ENCODE results near the gene IL2RA. TPM values are rescaled to one million over a fixed set of nuclear protein-coding genes. Genes with fewer than 3 reads are reported as not detected.

The IL2RA gene
- total RNA-seq, 6 donors from 2014 or later, result 0.91 to 8.4 (median 4.0) TPM; not detected in 1

GRCh38 chr10:6012121-6012905 is 49.9 kb downstream of the IL2RA start:
- TF ChIP-seq CTCF (IDR thresholded peaks at IDR 0.05), result no peak
- no peak for TF ChIP-seq POLR2A (IDR thresholded peaks at IDR 0.05)
- TF ChIP-seq POLR2AphosphoS5 (IDR thresholded peaks at IDR 0.05), result no peak
- TF ChIP-seq EP300 (IDR thresholded peaks at IDR 0.05), result no peak
- 79 to 80% methylated on average over 15 of the region's 15 CpGs for WGBS, 2 donors
- Histone ChIP-seq H3K27me3 (no peaks in the 10 kb centered on the region), H3K27ac (no peak overlapping the region), H3K4me3 (no peak overlapping the region), H3K36me3 (no peaks in the 10 kb centered on the region), H3K9me3 (peaks cover 0 to 4% (median 0%) of the 10 kb centered on the region in 4 donors), H3K4me1 (peaks cover 4 to 15% (median 8%) of the 10 kb centered on the region in 4 donors)
- ATAC-seq (ENCODE audit: low FRiP score in 2 of 2) (no peak), DNase-seq (no peak)

DNA sequence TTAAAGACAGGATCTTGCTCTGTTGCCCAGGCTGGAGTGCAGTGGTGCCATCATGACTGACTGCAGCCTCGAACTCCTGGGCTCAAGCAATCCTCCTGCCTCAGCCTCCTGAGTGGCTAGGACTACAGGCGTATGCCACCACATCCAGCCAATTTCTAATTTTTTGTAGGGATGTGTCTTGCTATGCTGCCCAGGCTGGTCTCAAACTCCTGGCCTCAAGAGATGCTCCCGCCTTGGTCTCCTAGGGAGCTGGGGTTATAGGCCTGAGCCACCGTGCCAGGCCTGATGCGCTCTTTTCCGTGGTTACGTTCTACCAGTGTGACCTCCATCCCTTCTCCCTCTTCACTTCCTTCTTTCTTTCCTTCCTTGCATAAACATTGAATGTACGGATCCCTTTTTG is 50.6 kb downstream of the IL2RA start:
- peaks cover 4 to 15% (median 8%) of the 10 kb centered on the region in 4 donors for H3K4me1 ChIP-seq
- no peak overlapping the region for H3K27ac ChIP-seq
- H3K9me3 ChIP-seq, result peaks cover 0 to 8% (median 0%) of the 10 kb centered on the region in 4 donors
- H3K36me3 ChIP-seq, result no peaks in the 10 kb centered on the region
- no peaks in the 10 kb centered on the region for H3K27me3 ChIP-seq
- no peak overlapping the region for H3K4me3 ChIP-seq
- no peak for DNase-seq
- 88 to 90% methylated on average over 8 of the region's 8 CpGs for WGBS, 2 donors
- no peak for ATAC-seq (ENCODE audit: low FRiP score in 2 of 2)
- no peak for TF ChIP-seq EP300 (IDR thresholded peaks at IDR 0.05)
- TF ChIP-seq POLR2AphosphoS5 (IDR thresholded peaks at IDR 0.05), result no peak
- TF ChIP-seq POLR2A (IDR thresholded peaks at IDR 0.05), result no peak
- no peak for TF ChIP-seq CTCF (IDR thresholded peaks at IDR 0.05)

- Histone ChIP-seq H3K27ac (no peak overlapping the region), H3K4me1 (peaks cover 0 to 15% (median 8%) of the 10 kb centered on the region in 4 donors), H3K36me3 (no peaks in the 10 kb centered on the region), H3K9me3 (peaks cover 0 to 8% (median 0%) of the 10 kb centered on the region in 4 donors), H3K4me3 (no peak overlapping the region), H3K27me3 (no peaks in the 10 kb centered on the region)
- ATAC-seq (ENCODE audit: low FRiP score in 2 of 2) (no peak), DNase-seq (no peak)
- 94 to 95% methylated on average over 3 of the region's 3 CpGs for WGBS, 2 donors
- no peak for TF ChIP-seq EP300 (IDR thresholded peaks at IDR 0.05)
- TF ChIP-seq POLR2A (IDR thresholded peaks at IDR 0.05), result no peak
- TF ChIP-seq CTCF (IDR thresholded peaks at IDR 0.05), result no peak
- TF ChIP-seq POLR2AphosphoS5 (IDR thresholded peaks at IDR 0.05), result no peak
These were observed 51.6 kb downstream of the IL2RA start for GRCh38 chr10:6010569-6010968.

GRCh38 chr10:6009961-6010360 is 52.2 kb downstream of the IL2RA start:
- ATAC-seq (ENCODE audit: low FRiP score in 2 of 2) (no peak), DNase-seq (no peak)
- H3K36me3 ChIP-seq, result no peaks in the 10 kb centered on the region
- H3K4me3 ChIP-seq, result no peak overlapping the region
- WGBS, 2 donors, result 80 to 89% methylated on average over 4 of the region's 4 CpGs
- H3K9me3 ChIP-seq, result peaks cover 0 to 8% (median 0%) of the 10 kb centered on the region in 4 donors
- peaks cover 0 to 15% (median 8%) of the 10 kb centered on the region in 4 donors for H3K4me1 ChIP-seq
- H3K27ac ChIP-seq, result peak overlapping the region in 1 of 4 donors; percentile 46
- H3K27me3 ChIP-seq, result no peaks in the 10 kb centered on the region
- TF ChIP-seq CTCF (IDR thresholded peaks at IDR 0.05) (no peak), POLR2AphosphoS5 (IDR thresholded peaks at IDR 0.05) (no peak), EP300 (IDR thresholded peaks at IDR 0.05) (no peak), POLR2A (IDR thresholded peaks at IDR 0.05) (no peak)

Measured in upper lobe of left lung (tissue), 6 donors.